MCF 10A (cell line): ENCODE results near the gene CDK17. TPM values are rescaled to one million over a fixed set of nuclear protein-coding genes. Genes with fewer than 3 reads are reported as not detected.

Experiments used
- BruUV-seq: library from RNA; stranded (reverse); fragments of 400-500 nt; replicated peaks from 2 replicates; lab custom pipeline; 2021; lab: Mats Ljungman, UMichigan
- CTCF ChIA-PET: fragments of 300-600 bp; sonication (Branson Sonifier 250); formaldehyde crosslinking; extraction: SDS; loops from one replicate; lab custom pipeline; 2021; ENCODE audit warnings: antibody characterized with exemption, inconsistent platforms; lab: Yijun Ruan, JAX
- POLR2A ChIA-PET: fragments of 300-600, 350-650 bp; sonication (Branson Sonifier 250); formaldehyde crosslinking; extraction: SDS; loops from one replicate; lab custom pipeline; 2020; ENCODE audit warnings: antibody characterized with exemption, inconsistent platforms; lab: Yijun Ruan, JAX
- DNase-seq: peaks from one replicate; pipeline ENCODE4 v3.0.0-alpha.2; 2018; ENCODE audit not compliant: unreplicated experiment
- H3K27ac Mint-ChIP-seq: one replicate; pipeline ENCODE4 v1.8.0; 2022; ENCODE audit warnings: mild to moderate bottlenecking, low read depth, mixed read lengths; ENCODE audit not compliant: unreplicated experiment
- H3K27me3 Mint-ChIP-seq: one replicate; pipeline ENCODE4 v1.8.0; 2022; ENCODE audit warnings: mixed read lengths; ENCODE audit not compliant: insufficient read depth, unreplicated experiment
- H3K36me3 Mint-ChIP-seq: one replicate; pipeline ENCODE4 v1.8.0; 2022; ENCODE audit warnings: mild to moderate bottlenecking, moderate library complexity, mixed read lengths; ENCODE audit not compliant: insufficient read depth, unreplicated experiment
- H3K4me1 Mint-ChIP-seq: one replicate; pipeline ENCODE4 v1.8.0; 2022; ENCODE audit warnings: mixed read lengths; ENCODE audit not compliant: insufficient read depth, unreplicated experiment
- H3K4me3 Mint-ChIP-seq: one replicate; pipeline ENCODE4 v1.8.0; 2022; ENCODE audit warnings: mild to moderate bottlenecking, moderate library complexity, mixed read lengths; ENCODE audit not compliant: unreplicated experiment
- H3K9me3 Mint-ChIP-seq: one replicate; pipeline ENCODE4 v1.8.0; 2022; ENCODE audit warnings: mixed read lengths; ENCODE audit not compliant: unreplicated experiment
- CTCF ChIP-seq: fragments of 200-600 bp; IDR thresholded peaks from one replicate; pipeline ENCODE4 v1.8.0; 2022; ENCODE audit warnings: antibody characterized with exemption, mild to moderate bottlenecking; ENCODE audit not compliant: unreplicated experiment
- intact Hi-C: fragments of 100-400 bp; cut with micrococcal nuclease; formaldehyde crosslinking; loops from 2 replicates; pipeline ENCODE4 v1.14.1; 2022
- total RNA-seq: library from RNA; stranded (reverse); gene quantifications from 2 replicates; pipeline ENCODE4 v1.2.3, GENCODE V29; 2022

The CDK17 gene
- total RNA-seq, 1 experiment from 2014 or later, result 49.8 TPM

GRCh38 chr12:96260231-96260630 is 140.0 kb downstream of the CDK17 start:
- intact Hi-C loops, result no loop called here
- DNase-seq, result no peak
- peaks cover 73% of the 10 kb centered on the region for H3K36me3 Mint-ChIP-seq
- peak overlapping the region; percentile 81 for H3K27ac Mint-ChIP-seq
- TF ChIP-seq CTCF, result no peak
- no peaks in the 10 kb centered on the region for H3K27me3 Mint-ChIP-seq
- BruUV-seq, result TSS peak; percentile 5
- ChIA-PET CTCF (interaction anchor here (1.0 to 1.3 kb wide), 2 partner anchors 9 to 26 kb away, joined by 4 to 5 read pairs; no protein-coding TSS in a partner anchor), POLR2A (interaction anchor here (0.5 to 0.7 kb wide), 2 partner anchors 174 to 215 kb away, joined by 3 to 4 read pairs; no protein-coding TSS in a partner anchor)
- H3K9me3 Mint-ChIP-seq, result no peaks in the 10 kb centered on the region
- peaks cover 14% of the 10 kb centered on the region for H3K4me1 Mint-ChIP-seq
- no peak overlapping the region for H3K4me3 Mint-ChIP-seq

GRCh38 chr12:96258104-96258961 is 141.9 kb downstream of the CDK17 start:
- Mint-ChIP-seq H3K27ac (no peak overlapping the region), H3K36me3 (peaks cover 67% of the 10 kb centered on the region), H3K27me3 (no peaks in the 10 kb centered on the region), H3K4me3 (no peak overlapping the region), H3K9me3 (no peaks in the 10 kb centered on the region), H3K4me1 (peaks cover 15% of the 10 kb centered on the region)
- intact Hi-C loops, result no loop called here
- no TSS peak for BruUV-seq
- TF ChIP-seq CTCF, result no peak
- ChIA-PET CTCF (interaction anchor here (0.7 to 1.2 kb wide), 2 partner anchors 69 to 193 kb away, joined by 3 read pairs; no protein-coding TSS in a partner anchor), POLR2A (interaction anchor here (0.6 to 2.1 kb wide), 6 partner anchors 20 to 364 kb away, joined by 3 to 8 read pairs (median 4); no protein-coding TSS in a partner anchor)
- DNase-seq, result peak; percentile 51

GRCh38 chr12:96257550-96258103 is 142.6 kb downstream of the CDK17 start:
- Mint-ChIP-seq H3K4me1 (peaks cover 17% of the 10 kb centered on the region), H3K27ac (no peak overlapping the region), H3K36me3 (peaks cover 64% of the 10 kb centered on the region), H3K9me3 (no peaks in the 10 kb centered on the region), H3K27me3 (no peaks in the 10 kb centered on the region), H3K4me3 (no peak overlapping the region)
- BruUV-seq, result no TSS peak
- TF ChIP-seq CTCF, result no peak
- CTCF ChIA-PET, result interaction anchor here (0.7 to 1.2 kb wide), 3 partner anchors 70 to 192 kb away, joined by 3 to 4 read pairs (median 3); no protein-coding TSS in a partner anchor
- no peak for DNase-seq
- intact Hi-C loops, result no loop called here
- POLR2A ChIA-PET, result interaction anchor here (0.6 to 2.1 kb wide), 9 partner anchors 19 to 363 kb away, joined by 3 to 8 read pairs (median 3); no protein-coding TSS in a partner anchor
